CD4-positive, alpha-beta T cell treated with Interleukin-2 at 100 ng/mL for 4 hours (primary cell): ENCODE data around the gene HABP4.
A peak's percentile ranks its signal among the peaks of the same experiment; 100 is the strongest.

Experiments
- DNase-seq: peaks from one replicate; pipeline ENCODE4 v3.0.0-alpha.2; 2020; ENCODE audit warnings: low spot score

HABP4 gene

GRCh38 chr9:96449845-96450612, at the start of gene HABP4:
HABP4 (plus strand) TSS chr9:96450169; CDS start chr9:96450280, 111 bp downstream.
- peak; percentile 94 for DNase-seq

- no peak for DNase-seq
Measured at GRCh38 chr9:96408409-96409280, 41.3 kb upstream of the HABP4 start.

GRCh38 chr9:96411129-96411838, 38.7 kb upstream of the HABP4 start:
- no peak for DNase-seq

- no peak for DNase-seq
Measured at GRCh38 chr9:96412174-96412913, 37.6 kb upstream of the HABP4 start.

- DNase-seq: peak; percentile 32
Measured at GRCh38 chr9:96413302-96414221, 36.4 kb upstream of the HABP4 start.

- peak; percentile 89 for DNase-seq
Measured at GRCh38 chr9:96417051-96417586, 32.9 kb upstream of the HABP4 start.

- DNase-seq: peak; percentile 31
Measured at GRCh38 chr9:96417661-96418082, 32.3 kb upstream of the HABP4 start.

- DNase-seq: peak; percentile 95
Measured at GRCh38 chr9:96418083-96418919, 31.7 kb upstream of the HABP4 start, which contains the start of gene ZNF367. ZNF367 (minus strand) TSS chr9:96418370; CDS start chr9:96418032, 338 bp downstream.

- peak; percentile 58 for DNase-seq
Measured at GRCh38 chr9:96418920-96419690, 30.9 kb upstream of the HABP4 start.

- DNase-seq: no peak
Measured at GRCh38 chr9:96419691-96419969, 30.3 kb upstream of the HABP4 start.

- peak; percentile 62 for DNase-seq
Measured at GRCh38 chr9:96420468-96421219, 29.3 kb upstream of the HABP4 start.

GRCh38 chr9:96423322-96423984, 26.5 kb upstream of the HABP4 start:
- DNase-seq: no peak

GRCh38 chr9:96423985-96424336, 26.0 kb upstream of the HABP4 start:
- DNase-seq: no peak

GRCh38 chr9:96425500-96426169, 24.3 kb upstream of the HABP4 start:
- DNase-seq: peak; percentile 23

- no peak for DNase-seq
Measured at GRCh38 chr9:96429732-96430131, 20.2 kb upstream of the HABP4 start.

- no peak for DNase-seq
Measured at GRCh38 chr9:96430377-96430776, 19.6 kb upstream of the HABP4 start.

GRCh38 chr9:96435345-96435744, 14.6 kb upstream of the HABP4 start:
- DNase-seq: no peak
